Naive thymus-derived CD8-positive, alpha-beta T cell (primary cell): ENCODE results near the gene SLC38A3. TPM values are rescaled to one million over a fixed set of nuclear protein-coding genes. Genes with fewer than 3 reads are reported as not detected.

ENCODE experiments used
- ATAC-seq, 2 donors: fragments of 150-1000 bp; cut with Tn5 transposase in 1 of 2; sonication (Bioruptor Pico), chemical (Tn5 transposase) in 1 of 2; 1 replicate in 1 of 2; 2 replicates in 1 of 2; pipeline ENCODE4 v1.10.0; 2021; ENCODE audit warnings: mild to moderate bottlenecking in 2 of 2, moderate library complexity in 2 of 2
- POLR2A ChIA-PET: fragments of 350-600 bp; sonication (Branson Sonifier 250); formaldehyde crosslinking; loops from one replicate; lab custom pipeline; 2021; ENCODE audit warnings: antibody characterized with exemption; lab: Charles Lee
- DNase-seq, 10 donors: peaks; one replicate each; pipeline versions ENCODE4 v3.0.0 to v3.0.0-alpha.2; 2020 to 2022
- H3K27ac Mint-ChIP-seq, 10 donors: one replicate each; pipeline ENCODE4 v1.8.0; 2020 to 2022; ENCODE audit warnings: mild to moderate bottlenecking in 10 of 10, mixed read lengths in 10 of 10, moderate library complexity in 4 of 10, inconsistent platforms in 1 of 10
- H3K27me3 Mint-ChIP-seq, 5 donors: one replicate each; pipeline ENCODE4 v1.8.0; 2021 to 2022; ENCODE audit warnings: mixed read lengths in 5 of 5
- H3K36me3 Mint-ChIP-seq, 3 donors: one replicate each; pipeline ENCODE4 v1.8.0; 2020 to 2022; ENCODE audit warnings: mixed read lengths in 3 of 3, mild to moderate bottlenecking in 2 of 3, inconsistent platforms in 1 of 3
- H3K4me1 Mint-ChIP-seq, 4 donors: one replicate each; pipeline ENCODE4 v1.8.0; 2021 to 2022; ENCODE audit warnings: mixed read lengths in 4 of 4
- H3K4me3 Mint-ChIP-seq, 10 donors: one replicate each; pipeline ENCODE4 v1.8.0; 2020 to 2022; ENCODE audit warnings: mild to moderate bottlenecking in 10 of 10, mixed read lengths in 10 of 10, moderate library complexity in 6 of 10, inconsistent platforms in 1 of 10
- H3K9me3 Mint-ChIP-seq, 9 donors: one replicate each; pipeline ENCODE4 v1.8.0; 2020 to 2022; ENCODE audit warnings: mixed read lengths in 9 of 9, mild to moderate bottlenecking in 3 of 9, inconsistent platforms in 1 of 9, moderate library complexity in 1 of 9
- polyA plus RNA-seq, 3 donors: library from polyadenylated mRNA; unstranded; fragments of 300-500 nt; fragmentation: Illumina TruSeq; gene quantifications; one replicate each; pipeline ENCODE4 v1.2.3, GENCODE V29; 2021
- total RNA-seq, 8 experiments: library from RNA in 2 of 8; stranded (reverse) in 2 of 8; gene quantifications; one replicate each; pipeline ENCODE4 v1.2.3 and lab custom pipeline; 2021 to 2026

Gene SLC38A3
- total and polyA plus RNA-seq, 5 experiments from 2014 or later = not detected

- POLR2A ChIA-PET = no interaction called here
- peaks cover 0 to 5% (median 1%) of the 10 kb centered on the region in 4 donors for H3K4me1 Mint-ChIP-seq
- no peak overlapping the region for H3K4me3 Mint-ChIP-seq
- no peaks in the 10 kb centered on the region for H3K27me3 Mint-ChIP-seq
- H3K27ac Mint-ChIP-seq = no peak overlapping the region
- DNase-seq (peak in 1 of 10 donors; percentile 41), ATAC-seq (no peak)
- no peaks in the 10 kb centered on the region for H3K9me3 Mint-ChIP-seq
- H3K36me3 Mint-ChIP-seq = no peaks in the 10 kb centered on the region
Measured at GRCh38 chr3:50172626-50173220, 32.3 kb upstream of the SLC38A3 start.

- no peak overlapping the region for H3K4me3 Mint-ChIP-seq
Measured at GRCh38 chr3:50173685-50174516, 31.2 kb upstream of the SLC38A3 start.

GRCh38 chr3:50174517-50174895, 30.6 kb upstream of the SLC38A3 start:
- peak in 1 of 10 donors; percentile 32 for DNase-seq

More at GRCh38 chr3:50173685-50174516, 31.2 kb upstream of the SLC38A3 start:
- no peak for ATAC-seq
- Mint-ChIP-seq H3K27me3 (no peaks in the 10 kb centered on the region), H3K4me1 (peaks cover 0 to 5% (median 1%) of the 10 kb centered on the region in 4 donors), H3K36me3 (no peaks in the 10 kb centered on the region), H3K9me3 (no peaks in the 10 kb centered on the region), H3K27ac (peak overlapping the region in 1 of 10 donors; percentile 68)
- DNase-seq = peak in 1 of 10 donors; percentile 62
- POLR2A ChIA-PET = no interaction called here

GRCh38 chr3:50174947-50175524, 30.0 kb upstream of the SLC38A3 start:
- no peaks in the 10 kb centered on the region for H3K27me3 Mint-ChIP-seq
- H3K36me3 Mint-ChIP-seq = no peaks in the 10 kb centered on the region
- H3K9me3 Mint-ChIP-seq = peaks cover 0 to 2% (median 0%) of the 10 kb centered on the region in 9 donors
- DNase-seq = peak in 1 of 10 donors; percentile 58
- H3K4me1 Mint-ChIP-seq = peaks cover 0 to 5% (median 1%) of the 10 kb centered on the region in 4 donors
- no peak overlapping the region for H3K4me3 Mint-ChIP-seq
- ATAC-seq = no peak
- POLR2A ChIA-PET = no interaction called here
- H3K27ac Mint-ChIP-seq = no peak overlapping the region

More at GRCh38 chr3:50174517-50174895, 30.6 kb upstream of the SLC38A3 start:
- Mint-ChIP-seq H3K4me3 (no peak overlapping the region), H3K27ac (no peak overlapping the region), H3K4me1 (peaks cover 0 to 5% (median 1%) of the 10 kb centered on the region in 4 donors), H3K27me3 (no peaks in the 10 kb centered on the region), H3K36me3 (no peaks in the 10 kb centered on the region), H3K9me3 (peaks cover 0 to under 1% (median 0%) of the 10 kb centered on the region in 9 donors)
- POLR2A ChIA-PET = no interaction called here
- ATAC-seq = no peak

GRCh38 chr3:50177346-50177745, 27.7 kb upstream of the SLC38A3 start:
- no peaks in the 10 kb centered on the region for H3K27me3 Mint-ChIP-seq
- H3K36me3 Mint-ChIP-seq = no peaks in the 10 kb centered on the region
- POLR2A ChIA-PET = no interaction called here
- H3K27ac Mint-ChIP-seq = no peak overlapping the region
- ATAC-seq (no peak), DNase-seq (peak in 1 of 10 donors; percentile 49)
- no peak overlapping the region for H3K4me3 Mint-ChIP-seq
- peaks cover 0 to 2% (median 0%) of the 10 kb centered on the region in 9 donors for H3K9me3 Mint-ChIP-seq
- peaks cover 0 to 5% (median 1%) of the 10 kb centered on the region in 4 donors for H3K4me1 Mint-ChIP-seq

- H3K36me3 Mint-ChIP-seq = no peaks in the 10 kb centered on the region
- DNase-seq (no peak), ATAC-seq (no peak)
- no peaks in the 10 kb centered on the region for H3K4me1 Mint-ChIP-seq
- H3K4me3 Mint-ChIP-seq = no peak overlapping the region
- POLR2A ChIA-PET = no interaction called here
- peaks cover 0 to 2% (median 0%) of the 10 kb centered on the region in 9 donors for H3K9me3 Mint-ChIP-seq
- peaks cover 0 to 10% (median 0%) of the 10 kb centered on the region in 5 donors for H3K27me3 Mint-ChIP-seq
- H3K27ac Mint-ChIP-seq = peak overlapping the region in 1 of 10 donors; percentile 48
Measured at GRCh38 chr3:50179710-50180109, 25.4 kb upstream of the SLC38A3 start.

GRCh38 chr3:50181985-50182384, 23.1 kb upstream of the SLC38A3 start:
- POLR2A ChIA-PET = no interaction called here
- H3K27ac Mint-ChIP-seq = peak overlapping the region in 2 of 10 donors; percentile 38 to 47
- no peak for ATAC-seq

GRCh38 chr3:50182533-50183099, 22.5 kb upstream of the SLC38A3 start:
- no peaks in the 10 kb centered on the region for H3K4me1 Mint-ChIP-seq
- no peaks in the 10 kb centered on the region for H3K36me3 Mint-ChIP-seq
- no peak for ATAC-seq
- POLR2A ChIA-PET = no interaction called here
- H3K27me3 Mint-ChIP-seq = peaks cover 0 to 10% (median 0%) of the 10 kb centered on the region in 5 donors
- H3K4me3 Mint-ChIP-seq = no peak overlapping the region
- no peak for DNase-seq
- H3K9me3 Mint-ChIP-seq = peaks cover 0 to 2% (median 0%) of the 10 kb centered on the region in 9 donors
- peak overlapping the region in 1 of 10 donors; percentile 47 for H3K27ac Mint-ChIP-seq

More at GRCh38 chr3:50181985-50182384, 23.1 kb upstream of the SLC38A3 start:
- Mint-ChIP-seq H3K27me3 (peaks cover 0 to 10% (median 0%) of the 10 kb centered on the region in 5 donors), H3K4me1 (no peaks in the 10 kb centered on the region), H3K9me3 (peaks cover 0 to 2% (median 0%) of the 10 kb centered on the region in 9 donors), H3K36me3 (no peaks in the 10 kb centered on the region), H3K4me3 (no peak overlapping the region)
- DNase-seq = no peak

- H3K4me3 Mint-ChIP-seq = no peak overlapping the region
- H3K36me3 Mint-ChIP-seq = no peaks in the 10 kb centered on the region
- H3K4me1 Mint-ChIP-seq = no peaks in the 10 kb centered on the region
- H3K27ac Mint-ChIP-seq = no peak overlapping the region
- ATAC-seq (no peak), DNase-seq (no peak)
- peaks cover 0 to 2% (median 0%) of the 10 kb centered on the region in 9 donors for H3K9me3 Mint-ChIP-seq
- POLR2A ChIA-PET = interaction anchor here (0.7 kb wide), 1 partner anchor 101 kb away, joined by 3 read pairs; no protein-coding TSS in a partner anchor
- peaks cover 0 to 10% (median 0%) of the 10 kb centered on the region in 5 donors for H3K27me3 Mint-ChIP-seq
Measured at GRCh38 chr3:50183755-50184154, 21.3 kb upstream of the SLC38A3 start.

- Mint-ChIP-seq H3K27me3 (peaks cover 0 to 10% (median 0%) of the 10 kb centered on the region in 5 donors), H3K27ac (no peak overlapping the region), H3K4me1 (no peaks in the 10 kb centered on the region), H3K36me3 (no peaks in the 10 kb centered on the region), H3K9me3 (peaks cover 0 to 2% (median 0%) of the 10 kb centered on the region in 9 donors), H3K4me3 (no peak overlapping the region)
- POLR2A ChIA-PET = interaction anchor here (0.7 kb wide), 1 partner anchor 100 kb away, joined by 3 read pairs; no protein-coding TSS in a partner anchor
- DNase-seq (no peak), ATAC-seq (no peak)
Measured at GRCh38 chr3:50184242-50184978, 20.7 kb upstream of the SLC38A3 start.

GRCh38 chr3:50185230-50185629, 19.8 kb upstream of the SLC38A3 start:
- POLR2A ChIA-PET = interaction anchor here (0.6 kb wide), 2 partner anchors 79 to 114 kb away, joined by 3 read pairs; partner anchors contain the start of genes HYAL3 and NAA80
- Mint-ChIP-seq H3K36me3 (no peaks in the 10 kb centered on the region), H3K27me3 (peaks cover 0 to 10% (median 0%) of the 10 kb centered on the region in 5 donors), H3K4me3 (no peak overlapping the region), H3K9me3 (no peaks in the 10 kb centered on the region), H3K4me1 (no peaks in the 10 kb centered on the region), H3K27ac (no peak overlapping the region)
- ATAC-seq (no peak), DNase-seq (no peak)

- H3K9me3 Mint-ChIP-seq = no peaks in the 10 kb centered on the region
- DNase-seq = no peak
- peaks cover 0 to 10% (median 0%) of the 10 kb centered on the region in 5 donors for H3K27me3 Mint-ChIP-seq
- no peaks in the 10 kb centered on the region for H3K36me3 Mint-ChIP-seq
- H3K4me3 Mint-ChIP-seq = no peak overlapping the region
- H3K27ac Mint-ChIP-seq = no peak overlapping the region
- no peaks in the 10 kb centered on the region for H3K4me1 Mint-ChIP-seq
- ATAC-seq = no peak
- POLR2A ChIA-PET = interaction anchor here (0.6 kb wide), 1 partner anchor 78 kb away, joined by 3 read pairs; no protein-coding TSS in a partner anchor
Measured at GRCh38 chr3:50186096-50186495, 19.0 kb upstream of the SLC38A3 start.
